ENCODE results near the gene ACAA1. TPM values are rescaled to one million over a fixed set of nuclear protein-coding genes. Genes with fewer than 3 reads are reported as not detected.
"Not testable (repeated sequence)": the region's sequence is repeated elsewhere in the genome, so short reads cannot be mapped to it uniquely, and the experiment has no call there.

Gene ACAA1
- total RNA-seq, 1 experiment from 2014 or later: 44.3 TPM

- H3K79me1 ChIP-seq (ENCODE audit: insufficient read depth, low read depth, low read length, poor library complexity, severe bottlenecking): no peaks in the 10 kb centered on the region
These were observed 53.0 kb downstream of the ACAA1 start for GRCh38 chr3:38083871-38084333.

GRCh38 chr3:38083254-38083653 is 53.7 kb downstream of the ACAA1 start:
- H2BK120ac ChIP-seq (ENCODE audit: low read depth, low read length, poor library complexity, severe bottlenecking); H2BK5ac ChIP-seq (ENCODE audit: insufficient read length, low read length); H3K9ac ChIP-seq (ENCODE audit: extremely low read depth, insufficient read length, low read length); H3K79me2 ChIP-seq (ENCODE audit: insufficient read depth, low read length); H3K4me2 ChIP-seq (ENCODE audit: insufficient read depth, insufficient read length, low read length); H2AFZ ChIP-seq (ENCODE audit: low read length); H2BK15ac ChIP-seq (ENCODE audit: low read depth, low read length); H4K8ac ChIP-seq (replicated peaks; ENCODE audit: insufficient read length, low read depth, low read length); H3K27me3 ChIP-seq (ENCODE audit: insufficient read depth, low read length); H3K23ac ChIP-seq (ENCODE audit: insufficient read length, low read depth, low read length); H3K4me1 ChIP-seq (ENCODE audit: insufficient read depth, low read length); H2BK20ac ChIP-seq (ENCODE audit: low read depth, low read length, poor library complexity, severe bottlenecking); H3K79me1 ChIP-seq (ENCODE audit: insufficient read depth, low read depth, low read length, poor library complexity, severe bottlenecking); H4K5ac ChIP-seq (ENCODE audit: insufficient read length, low read depth, low read length); H2BK12ac ChIP-seq (ENCODE audit: insufficient read length, low read depth, low read length); H4K20me1 ChIP-seq (ENCODE audit: control insufficient read depth, insufficient read depth, insufficient read length); H3K14ac ChIP-seq (ENCODE audit: insufficient read depth, low read length); H3K4me3 Mint-ChIP-seq; H3T11ph ChIP-seq (ENCODE audit: low read length); H3K27ac ChIP-seq (ENCODE audit: insufficient read length, low read depth, low read length); DNase-seq; H3K4ac ChIP-seq (ENCODE audit: low read depth, low read length); H3K23me2 ChIP-seq (ENCODE audit: insufficient read length, low read depth, low read length, poor library complexity, severe bottlenecking); H3K56ac ChIP-seq (ENCODE audit: insufficient read length, low read depth, low read length); H4K91ac ChIP-seq (ENCODE audit: insufficient read length, low read depth, low read length); H2AK5ac ChIP-seq (ENCODE audit: insufficient read length, low read length); H3K9me3 ChIP-seq (ENCODE audit: control insufficient read depth, low read depth, low read length); H3K27ac Mint-ChIP-seq; H3K27me3 Mint-ChIP-seq (ENCODE audit: low read depth); H3K18ac ChIP-seq (ENCODE audit: insufficient read length, low read depth, low read length): not testable (repeated sequence)
- WGBS (ENCODE audit: extremely low coverage, insufficient read length, low lambda C conversion rate): no CpG with 5 or more reads among the region's 1 CpG
- Mint-ChIP-seq H3K36me3 (ENCODE audit: insufficient read depth in 1 of 3, low read depth in 3 of 3) (peaks cover 13 to 18% (median 18%) of the 10 kb centered on the region in 3 experiments), H3K9me3 (peaks cover 31 to 35% of the 10 kb centered on the region in 2 experiments), H3K4me1 (peaks cover 9 to 12% of the 10 kb centered on the region in 2 experiments)

More at GRCh38 chr3:38083871-38084333, 53.0 kb downstream of the ACAA1 start:
- Histone ChIP-seq H2BK5ac (ENCODE audit: insufficient read length, low read length) (no peak overlapping the region), H4K20me1 (ENCODE audit: control insufficient read depth, insufficient read depth, insufficient read length) (no peaks in the 10 kb centered on the region), H3K14ac (ENCODE audit: insufficient read depth, low read length) (no peak overlapping the region), H4K91ac (ENCODE audit: insufficient read length, low read depth, low read length) (no peak overlapping the region), H2AK5ac (ENCODE audit: insufficient read length, low read length) (no peak overlapping the region), H3K4ac (ENCODE audit: low read depth, low read length) (no peak overlapping the region), H3K56ac (ENCODE audit: insufficient read length, low read depth, low read length) (no peak overlapping the region), H4K5ac (ENCODE audit: insufficient read length, low read depth, low read length) (no peak overlapping the region), H3K9ac (ENCODE audit: extremely low read depth, insufficient read length, low read length) (no peak overlapping the region), H3K4me2 (ENCODE audit: insufficient read depth, insufficient read length, low read length) (no peak overlapping the region), H3K27ac (ENCODE audit: insufficient read length, low read depth, low read length) (no peak overlapping the region), H3K79me2 (ENCODE audit: insufficient read depth, low read length) (no peaks in the 10 kb centered on the region), H3K18ac (ENCODE audit: insufficient read length, low read depth, low read length) (no peak overlapping the region), H3K23me2 (ENCODE audit: insufficient read length, low read depth, low read length, poor library complexity, severe bottlenecking) (no peaks in the 10 kb centered on the region), H3K23ac (ENCODE audit: insufficient read length, low read depth, low read length) (no peak overlapping the region), H2BK120ac (ENCODE audit: low read depth, low read length, poor library complexity, severe bottlenecking) (no peak overlapping the region), H3K9me3 (ENCODE audit: control insufficient read depth, low read depth, low read length) (peaks cover 6% of the 10 kb centered on the region), H2BK20ac (ENCODE audit: low read depth, low read length, poor library complexity, severe bottlenecking) (no peak overlapping the region), H3K4me1 (ENCODE audit: insufficient read depth, low read length) (no peaks in the 10 kb centered on the region), H2AFZ (ENCODE audit: low read length) (no peak overlapping the region), H2BK15ac (ENCODE audit: low read depth, low read length) (no peak overlapping the region), H3T11ph (ENCODE audit: low read length) (no peak overlapping the region), H3K27me3 (ENCODE audit: insufficient read depth, low read length) (no peaks in the 10 kb centered on the region; the same call in 1 of the 2 replicates), H2BK12ac (ENCODE audit: insufficient read length, low read depth, low read length) (no peak overlapping the region), H4K8ac (replicated peaks; ENCODE audit: insufficient read length, low read depth, low read length) (no peak overlapping the region)
- DNase-seq: no peak
- H3K27ac Mint-ChIP-seq: peak overlapping the region in 1 of 3 experiments; percentile 1; a peak in 1 of 7 replicates
- peaks cover 7% of the 10 kb centered on the region for H3K27me3 Mint-ChIP-seq (ENCODE audit: low read depth)
- no peak overlapping the region; a peak in 1 of 5 replicates for H3K4me3 Mint-ChIP-seq
- peaks cover 13 to 18% (median 18%) of the 10 kb centered on the region in 3 experiments for H3K36me3 Mint-ChIP-seq (ENCODE audit: insufficient read depth in 1 of 3, low read depth in 3 of 3)
- TF ChIP-seq, protein P1, sequence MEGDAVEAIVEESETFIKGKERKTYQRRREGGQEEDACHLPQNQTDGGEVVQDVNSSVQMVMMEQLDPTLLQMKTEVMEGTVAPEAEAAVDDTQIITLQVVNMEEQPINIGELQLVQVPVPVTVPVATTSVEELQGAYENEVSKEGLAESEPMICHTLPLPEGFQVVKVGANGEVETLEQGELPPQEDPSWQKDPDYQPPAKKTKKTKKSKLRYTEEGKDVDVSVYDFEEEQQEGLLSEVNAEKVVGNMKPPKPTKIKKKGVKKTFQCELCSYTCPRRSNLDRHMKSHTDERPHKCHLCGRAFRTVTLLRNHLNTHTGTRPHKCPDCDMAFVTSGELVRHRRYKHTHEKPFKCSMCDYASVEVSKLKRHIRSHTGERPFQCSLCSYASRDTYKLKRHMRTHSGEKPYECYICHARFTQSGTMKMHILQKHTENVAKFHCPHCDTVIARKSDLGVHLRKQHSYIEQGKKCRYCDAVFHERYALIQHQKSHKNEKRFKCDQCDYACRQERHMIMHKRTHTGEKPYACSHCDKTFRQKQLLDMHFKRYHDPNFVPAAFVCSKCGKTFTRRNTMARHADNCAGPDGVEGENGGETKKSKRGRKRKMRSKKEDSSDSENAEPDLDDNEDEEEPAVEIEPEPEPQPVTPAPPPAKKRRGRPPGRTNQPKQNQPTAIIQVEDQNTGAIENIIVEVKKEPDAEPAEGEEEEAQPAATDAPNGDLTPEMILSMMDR (conservative IDR thresholded peaks at IDR 0.05): no peak
- peaks cover 9 to 12% of the 10 kb centered on the region in 2 experiments for H3K4me1 Mint-ChIP-seq
- WGBS (ENCODE audit: extremely low coverage, insufficient read length, low lambda C conversion rate): no CpG with 5 or more reads among the region's 13 CpGs
- peaks cover 31 to 35% of the 10 kb centered on the region in 2 experiments for H3K9me3 Mint-ChIP-seq
